ENCODE measurements around the gene RIPK3. TPM values are rescaled to one million over a fixed set of nuclear protein-coding genes. Genes with fewer than 3 reads are reported as not detected.

RIPK3 gene
- total and polyA plus RNA-seq, 2 of the 8 experiments (the other 6 are each of a cell fraction or from before 2014, with no cell fraction given): 0.24 to 0.39 TPM

DNA sequence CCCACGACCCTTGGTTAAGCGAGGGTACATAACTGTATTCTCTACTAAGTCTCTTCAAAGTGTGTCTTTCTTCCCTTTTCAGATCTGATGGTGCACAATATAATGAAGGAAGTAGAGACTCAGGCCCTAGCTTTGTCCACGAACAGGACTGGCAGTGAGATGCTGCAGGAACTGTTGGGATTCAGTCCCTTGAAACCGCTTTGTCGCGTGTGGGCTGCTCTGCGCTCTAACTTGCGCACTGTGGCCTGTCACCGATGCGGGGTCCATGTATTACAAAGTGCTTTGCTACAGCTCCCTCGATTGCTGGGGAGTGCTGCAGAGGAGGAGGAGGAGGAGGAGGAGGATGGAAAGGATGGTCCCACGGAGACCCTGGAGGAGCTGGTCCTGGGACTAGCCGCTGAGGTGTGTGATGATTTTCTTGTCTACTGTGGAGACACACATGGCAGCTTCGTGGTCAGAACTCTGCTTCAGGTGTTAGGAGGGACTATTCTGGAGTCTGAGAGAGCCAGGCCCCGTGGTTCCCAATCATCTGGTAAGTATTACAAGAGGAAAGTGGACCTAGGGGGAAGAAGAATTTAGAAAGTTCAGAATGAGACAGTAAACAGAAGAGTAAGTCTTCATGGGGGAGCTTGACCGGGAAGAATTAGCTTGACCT lies 39.3 kb downstream of the RIPK3 start:
- Histone ChIP-seq H3K4me3 (ENCODE audit: extremely low read depth in 1 of 4, insufficient read depth in 2 of 4, low read depth in 3 of 4, low read length in 4 of 4) (peak overlapping the region; percentile 76 to 91 (median 88)), H4K91ac (replicated peaks; ENCODE audit: insufficient read length, low read length) (no peak overlapping the region), H3K36me3 (ENCODE audit: control insufficient read depth in 2 of 4, insufficient read depth in 4 of 4, low read length in 3 of 4) (peaks cover 21 to 36% (median 33%) of the 10 kb centered on the region in 4 experiments), H4K5ac (ENCODE audit: insufficient read length, low read depth, low read length) (no peak overlapping the region), H3K14ac (ENCODE audit: insufficient read length) (no peak overlapping the region), H3K4ac (replicated peaks; ENCODE audit: insufficient read length, low read depth, low read length) (no peak overlapping the region), H4K8ac (ENCODE audit: extremely low read depth, insufficient read depth, low read length) (no peak overlapping the region), H3K79me1 (ENCODE audit: low read depth, low read length) (peaks cover 5% of the 10 kb centered on the region; the same call in 1 of the 2 replicates), H3K4me1 (replicated peaks in 1 of 4; ENCODE audit: control insufficient read depth in 3 of 4, insufficient read depth in 4 of 4, low read length in 3 of 4) (peaks cover 0 to 7% (median 4%) of the 10 kb centered on the region in 4 experiments; a peak in 5 of 7 replicates), H4K20me1 (replicated peaks in 1 of 2; ENCODE audit: control insufficient read depth in 1 of 2, insufficient read depth in 2 of 2, low read length in 2 of 2) (no peaks in the 10 kb centered on the region), H3K79me2 (ENCODE audit: control insufficient read depth in 1 of 2, insufficient read depth in 2 of 2, low read length in 2 of 2) (peaks cover 4 to 13% of the 10 kb centered on the region in 2 experiments; a peak in 2 of 4 replicates), H3K9me3 (ENCODE audit: insufficient read depth in 2 of 2, low read depth in 1 of 2, low read length in 1 of 2) (no peaks in the 10 kb centered on the region; a peak in 1 of 4 replicates), H2BK120ac (replicated peaks; ENCODE audit: low read depth, low read length) (no peak overlapping the region), H2BK5ac (ENCODE audit: low read depth, low read length) (no peak overlapping the region), H2BK15ac (ENCODE audit: low read length) (no peak overlapping the region), H2AK5ac (ENCODE audit: low read depth, low read length) (no peak overlapping the region), H3K9ac (replicated peaks in 1 of 4; ENCODE audit: extremely low read depth in 1 of 4, low read depth in 3 of 4, low read length in 3 of 4) (peak overlapping the region; percentile 25 to 81 (median 58)), H3K27me3 (replicated peaks in 1 of 4; ENCODE audit: control insufficient read depth in 3 of 4, extremely low read depth in 1 of 4, insufficient read depth in 3 of 4, low read length in 3 of 4) (no peaks in the 10 kb centered on the region), H3K23me2 (ENCODE audit: low read depth, low read length) (peaks cover 4% of the 10 kb centered on the region; the same call in 1 of the 2 replicates), H2AFZ (ENCODE audit: low read length) (no peak overlapping the region; the same call in 1 of the 2 replicates), H3K27ac (ENCODE audit: low read depth, low read length) (no peak overlapping the region), H3K23ac (ENCODE audit: insufficient read length) (no peak overlapping the region), H3K4me2 (ENCODE audit: insufficient read depth in 1 of 2, low read depth in 2 of 2, low read length in 2 of 2) (peak overlapping the region; percentile 77 to 85), H2BK12ac (ENCODE audit: low read depth, low read length) (no peak overlapping the region), H2BK20ac (ENCODE audit: low read length) (no peak overlapping the region), H3K56ac (replicated peaks; ENCODE audit: insufficient read length, low read depth, low read length) (no peak overlapping the region), H3K18ac (ENCODE audit: extremely low read depth, low read length) (no peak overlapping the region)
- ChIA-PET POLR2A (ENCODE audit: partially characterized antibody) (interaction anchor here (0.6 to 6.1 kb wide), 23 partner anchors 7 to 759 kb away, joined by 3 to 50 read pairs (median 5); partner anchors contain the start of genes ADCY4, CIDEB, GMPR2 and IRF9), CTCF (ENCODE audit: partially characterized antibody) (interaction anchor here (0.5 to 9.0 kb wide), 11 partner anchors 8 to 212 kb away, joined by 3 to 163 read pairs (median 21); partner anchors contain the start of genes CIDEB, IPO4, KHNYN and LTB4R)
- no peak for DNase-seq (ENCODE audit: low read depth in 1 of 2, low spot score in 2 of 2)
- 46% methylated on average over 16 of the region's 16 CpGs; no CpG with 5 or more reads in 1 of the 2 experiments for WGBS, 2 experiments (ENCODE audit: extremely low coverage in 1 of 2, insufficient coverage in 1 of 2, insufficient read length in 1 of 2, insufficient replicate concordance in 2 of 2, low coverage in 1 of 2, low lambda C conversion rate in 2 of 2, missing lambda C conversion rate in 1 of 2)
- TF ChIP-seq TAF7 (optimal IDR thresholded peaks at IDR 0.05; ENCODE audit: borderline replicate concordance, low read depth, low read length) (no peak), RNF2 (IDR thresholded peaks at IDR 0.05; ENCODE audit: borderline replicate concordance, low read depth, low read length, missing control alignments, poor library complexity, severe bottlenecking) (no peak), POLR2A (IDR thresholded peaks at IDR 0.05; ENCODE audit: control extremely low read depth in 1 of 2, low read depth in 2 of 2, low read length in 2 of 2) (no peak)
- TF ChIP-seq, protein P1, sequence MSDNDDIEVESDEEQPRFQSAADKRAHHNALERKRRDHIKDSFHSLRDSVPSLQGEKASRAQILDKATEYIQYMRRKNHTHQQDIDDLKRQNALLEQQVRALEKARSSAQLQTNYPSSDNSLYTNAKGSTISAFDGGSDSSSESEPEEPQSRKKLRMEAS (IDR thresholded peaks at IDR 0.05): no peak
- FAIRE-seq: no peak
